HEK293T (cell line): ENCODE measurements around the gene TTC7B.

Source experiments
- CTCF ChIA-PET: fragments of 350-600 bp; formaldehyde crosslinking; extraction: SDS; loops from one replicate; lab custom pipeline; 2021; ENCODE audit warnings: antibody characterized with exemption, inconsistent platforms; lab: Yijun Ruan, JAX
- POLR2A ChIA-PET: fragments of 350-600 bp; formaldehyde crosslinking; extraction: SDS; loops from one replicate; lab custom pipeline; 2020; ENCODE audit warnings: antibody characterized with exemption, inconsistent platforms; lab: Yijun Ruan, JAX
- DNase-seq: peaks from one replicate; pipeline ENCODE4 v3.0.0; 2012; ENCODE audit warnings: mixed read lengths; ENCODE audit errors: extremely low spot score
- ARNT ChIP-seq: fragments of 450-650 bp; IDR thresholded peaks from 2 replicates; pipeline ENCODE4 v1.6.1; 2017; ENCODE audit warnings: mild to moderate bottlenecking
- BHLHE40 ChIP-seq: fragments of 450-650 bp; IDR thresholded peaks from 2 replicates; pipeline ENCODE4 v1.6.1; 2016; ENCODE audit warnings: mild to moderate bottlenecking, moderate library complexity, borderline replicate concordance
- CTBP1 ChIP-seq: fragments of 450-650 bp; IDR thresholded peaks from 2 replicates; pipeline ENCODE4 v1.6.1; 2016; ENCODE audit warnings: borderline replicate concordance
- ELF4 ChIP-seq: fragments of 450-650 bp; IDR thresholded peaks from 2 replicates; pipeline ENCODE4 v1.6.1; 2017; ENCODE audit warnings: antibody characterized with exemption
- FOXA1 ChIP-seq: fragments of 450-650 bp; IDR thresholded peaks from 2 replicates; pipeline ENCODE4 v1.6.1; 2016; ENCODE audit warnings: mild to moderate bottlenecking
- FOXK2 ChIP-seq: fragments of 450-650 bp; IDR thresholded peaks from 2 replicates; pipeline ENCODE4 v1.6.1; 2016; ENCODE audit warnings: mild to moderate bottlenecking
- FOXM1 ChIP-seq: fragments of 450-650 bp; IDR thresholded peaks from 2 replicates; pipeline ENCODE4 v1.6.1; 2017; ENCODE audit warnings: mild to moderate bottlenecking, borderline replicate concordance
- HDGF ChIP-seq: fragments of 450-650 bp; IDR thresholded peaks from 2 replicates; pipeline ENCODE4 v1.6.1; 2017; ENCODE audit warnings: antibody characterized with exemption, borderline replicate concordance
- L3MBTL2 ChIP-seq: fragments of 450-650 bp; conservative IDR thresholded peaks from 2 replicates; pipeline ENCODE4 v1.6.1; 2016; ENCODE audit warnings: mild to moderate bottlenecking
- LEF1 ChIP-seq: fragments of 450-650 bp; IDR thresholded peaks from 2 replicates; pipeline ENCODE4 v1.6.1; 2017; ENCODE audit warnings: mild to moderate bottlenecking, borderline replicate concordance
- NFRKB ChIP-seq: fragments of 450-650 bp; IDR thresholded peaks from 2 replicates; pipeline ENCODE4 v1.6.1; 2016; ENCODE audit warnings: mild to moderate bottlenecking, moderate library complexity
- SP1 ChIP-seq: fragments of 450-650 bp; IDR thresholded peaks from 2 replicates; pipeline ENCODE4 v1.6.1; 2017
- SUZ12 ChIP-seq: fragments of 450-650 bp; IDR thresholded peaks from 2 replicates; pipeline ENCODE4 v1.6.1; 2016; ENCODE audit warnings: mild to moderate bottlenecking
- TARDBP ChIP-seq: fragments of 450-650 bp; IDR thresholded peaks from 2 replicates; pipeline ENCODE4 v1.6.1; 2016
- ZNF384 ChIP-seq: fragments of 450-650 bp; IDR thresholded peaks from 2 replicates; pipeline ENCODE4 v1.6.1; 2016
- TF ChIP-seq, protein P1 (sequence below): fragments of 450-650 bp; IDR thresholded peaks from 2 replicates; pipeline ENCODE4 v1.6.1; 2016

The TTC7B gene

DNA sequence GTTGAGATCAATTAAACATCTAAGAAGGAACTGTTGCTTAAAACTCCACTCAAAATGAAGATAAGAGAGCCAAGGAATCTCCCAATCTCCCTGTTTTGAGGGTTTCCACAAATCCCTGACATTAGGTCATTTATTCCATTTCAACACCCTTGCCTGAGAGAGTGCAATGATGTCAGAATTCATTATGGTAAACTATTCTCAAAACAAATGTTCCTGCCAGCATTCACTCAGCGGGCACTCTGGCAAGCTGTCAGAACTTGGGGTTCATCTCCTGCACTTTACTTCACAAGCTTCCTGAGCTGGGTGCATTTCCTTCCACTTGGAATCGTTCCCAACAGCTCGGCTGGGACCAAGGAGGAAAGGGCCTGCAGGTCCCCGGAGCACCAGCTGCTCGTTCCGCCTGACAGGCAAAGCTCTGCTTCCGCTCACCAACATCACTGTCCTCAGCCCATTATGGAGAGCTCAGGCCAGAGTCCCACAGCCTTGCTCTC is 117.8 kb downstream of the TTC7B start:
- CTCF ChIA-PET, result interaction anchor here (1.2 to 2.0 kb wide), 2 partner anchors 36 to 298 kb away, joined by 3 to 11 read pairs; no protein-coding TSS in a partner anchor
- POLR2A ChIA-PET, result interaction anchor here (1.6 kb wide), 1 partner anchor 314 kb away, joined by 4 read pairs; no protein-coding TSS in a partner anchor
- DNase-seq, result no peak
- TF ChIP-seq ARNT, result no peak

DNA sequence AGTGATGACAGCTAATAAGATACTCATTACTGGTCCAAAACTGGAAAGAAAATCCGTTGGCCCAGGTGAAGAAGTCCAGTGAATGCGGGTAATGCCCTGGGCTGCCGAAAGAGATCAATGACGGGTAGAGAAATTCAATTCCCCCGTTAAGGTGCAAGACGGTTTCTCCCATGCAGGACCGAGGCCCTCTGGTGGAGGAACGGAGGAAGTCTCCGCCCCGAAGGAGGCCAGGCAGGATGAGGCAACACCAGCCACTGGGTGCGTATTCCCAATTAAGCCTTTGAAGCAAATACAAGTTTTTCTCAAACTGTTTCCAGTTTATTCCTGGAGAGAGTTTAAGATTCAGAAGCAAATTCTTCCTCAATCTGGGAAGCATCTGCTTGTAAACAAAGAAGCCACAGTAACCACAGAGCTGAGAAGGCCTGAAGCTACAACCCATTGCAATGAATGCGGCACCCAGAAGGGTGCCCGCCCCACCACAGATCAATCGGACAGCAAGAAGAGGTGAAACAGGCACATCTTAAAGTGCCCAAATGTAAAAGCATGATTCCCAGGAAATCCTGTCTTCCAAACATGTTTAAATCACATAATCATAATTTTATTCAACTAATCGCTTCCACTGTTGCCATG is 118.5 kb downstream of the TTC7B start:
- CTCF ChIA-PET, result interaction anchor here (0.8 to 2.0 kb wide), 9 partner anchors 9 to 725 kb away, joined by 3 to 11 read pairs (median 3); no protein-coding TSS in a partner anchor
- peak; percentile 83 for DNase-seq
- POLR2A ChIA-PET, result interaction anchor here (1.0 to 1.6 kb wide), 2 partner anchors 302 to 313 kb away, joined by 3 to 4 read pairs; no protein-coding TSS in a partner anchor
- TF ChIP-seq FOXK2 (no peak), ELF4 (no peak), NFRKB (no peak), ZNF384 (no peak), FOXA1 (no peak), BHLHE40 (no peak), TARDBP (no peak), SUZ12 (no peak), FOXM1 (no peak), CTBP1 (no peak), LEF1 (no peak), L3MBTL2 (no peak), SP1 (no peak)
- TF ChIP-seq, protein P1, sequence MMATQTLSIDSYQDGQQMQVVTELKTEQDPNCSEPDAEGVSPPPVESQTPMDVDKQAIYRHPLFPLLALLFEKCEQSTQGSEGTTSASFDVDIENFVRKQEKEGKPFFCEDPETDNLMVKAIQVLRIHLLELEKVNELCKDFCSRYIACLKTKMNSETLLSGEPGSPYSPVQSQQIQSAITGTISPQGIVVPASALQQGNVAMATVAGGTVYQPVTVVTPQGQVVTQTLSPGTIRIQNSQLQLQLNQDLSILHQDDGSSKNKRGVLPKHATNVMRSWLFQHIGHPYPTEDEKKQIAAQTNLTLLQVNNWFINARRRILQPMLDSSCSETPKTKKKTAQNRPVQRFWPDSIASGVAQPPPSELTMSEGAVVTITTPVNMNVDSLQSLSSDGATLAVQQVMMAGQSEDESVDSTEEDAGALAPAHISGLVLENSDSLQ, result no peak

DNA sequence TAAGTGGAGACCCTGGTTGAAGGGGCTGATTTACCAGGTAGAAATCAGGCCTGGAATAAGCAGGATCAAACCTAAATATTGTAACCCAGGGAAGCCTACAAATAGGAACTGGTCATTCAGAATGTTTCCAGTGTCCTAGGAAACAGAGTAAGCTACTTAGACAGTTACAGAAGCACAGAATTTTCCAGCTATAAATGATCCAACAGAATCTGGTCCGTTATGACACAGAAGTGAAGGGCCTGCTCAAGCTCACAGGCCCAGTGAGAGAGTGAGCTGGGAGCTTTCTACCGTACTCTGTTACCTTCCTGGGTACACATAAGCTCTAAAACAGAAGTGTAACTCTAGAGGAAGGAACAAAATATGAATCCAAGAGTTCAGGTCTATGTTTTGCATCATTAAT is 119.1 kb downstream of the TTC7B start:
- TF ChIP-seq ZNF384 (no peak), FOXM1 (no peak), HDGF (no peak), ELF4 (no peak), BHLHE40 (no peak), ARNT (no peak), FOXA1 (no peak), LEF1 (no peak), CTBP1 (no peak)
- TF ChIP-seq, protein P1, result no peak
- no peak for DNase-seq
- ChIA-PET POLR2A (interaction anchor here (1.0 to 1.6 kb wide), 2 partner anchors 301 to 313 kb away, joined by 3 to 4 read pairs; no protein-coding TSS in a partner anchor), CTCF (interaction anchor here (0.5 to 2.0 kb wide), 9 partner anchors 9 to 725 kb away, joined by 3 to 11 read pairs (median 3); no protein-coding TSS in a partner anchor)

DNA sequence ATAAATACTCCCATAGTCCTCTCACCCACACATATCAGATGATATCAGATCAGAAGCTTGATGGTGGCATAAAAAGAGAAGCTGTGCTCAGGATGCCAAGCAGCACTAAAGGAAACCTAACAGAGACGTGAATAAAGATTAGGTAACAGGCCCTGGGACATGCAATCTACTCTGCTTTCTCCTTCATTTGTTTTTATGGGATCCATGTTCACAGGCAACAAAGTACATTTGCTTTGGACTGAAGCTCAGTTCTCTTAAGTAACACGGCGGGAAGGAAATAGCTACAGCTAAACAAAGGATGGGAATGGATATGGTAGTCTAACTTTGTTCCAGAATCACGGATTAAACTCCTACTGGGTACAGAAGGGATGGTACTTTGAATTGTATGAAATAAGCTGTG is 119.5 kb downstream of the TTC7B start:
- TF ChIP-seq HDGF, result no peak
- no peak for TF ChIP-seq SP1
- no peak for TF ChIP-seq SUZ12
- no peak for TF ChIP-seq TARDBP
- TF ChIP-seq BHLHE40, result no peak
- no peak for TF ChIP-seq FOXK2
- no peak for TF ChIP-seq CTBP1
- TF ChIP-seq ZNF384, result no peak
- no peak for TF ChIP-seq FOXM1
- no peak for TF ChIP-seq L3MBTL2
- no peak for TF ChIP-seq FOXA1
- TF ChIP-seq NFRKB, result no peak
- no peak for TF ChIP-seq LEF1
- TF ChIP-seq ARNT, result no peak
- TF ChIP-seq, protein P1, result no peak
- TF ChIP-seq ELF4, result no peak
- POLR2A ChIA-PET, result interaction anchor here (1.0 to 1.6 kb wide), 2 partner anchors 301 to 312 kb away, joined by 3 to 4 read pairs; no protein-coding TSS in a partner anchor
- CTCF ChIA-PET, result interaction anchor here (0.5 to 2.0 kb wide), 9 partner anchors 10 to 724 kb away, joined by 3 to 11 read pairs (median 3); no protein-coding TSS in a partner anchor
- no peak for DNase-seq

DNA sequence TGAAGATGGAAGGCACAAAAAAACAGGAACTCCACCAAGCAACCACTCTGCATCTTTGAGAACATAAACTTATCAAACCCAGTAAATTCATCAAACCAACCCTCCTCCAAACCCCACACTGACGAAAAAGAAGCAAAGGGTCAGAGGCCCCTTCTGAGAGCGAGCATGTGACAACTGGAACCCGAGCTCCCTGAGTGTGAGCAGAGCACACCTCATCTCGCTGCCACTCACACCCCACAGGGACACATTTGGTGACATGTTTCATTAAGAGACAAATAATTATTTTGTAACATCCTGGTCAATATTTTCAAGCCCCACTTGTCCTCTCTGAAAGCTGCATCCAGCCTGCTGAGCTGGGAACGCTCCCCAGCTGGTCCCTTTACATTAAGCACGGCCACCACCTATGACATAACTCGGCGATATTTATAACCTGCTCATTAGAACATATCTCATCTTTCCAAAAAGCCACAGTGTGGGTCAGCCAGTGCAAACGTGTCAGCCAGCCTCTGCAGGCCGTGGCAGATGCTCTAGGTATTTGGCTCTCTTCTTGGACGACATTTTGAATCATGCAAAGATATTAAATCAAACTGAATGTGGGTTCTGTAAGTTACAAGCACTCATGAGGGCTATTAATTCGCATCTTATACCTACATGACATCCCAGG is 120.1 kb downstream of the TTC7B start:
- DNase-seq, result no peak
- ChIA-PET POLR2A (no interaction called here), CTCF (interaction anchor here (1.1 to 2.0 kb wide), 4 partner anchors 10 to 394 kb away, joined by 3 to 11 read pairs (median 6); no protein-coding TSS in a partner anchor)
- TF ChIP-seq FOXK2 (no peak), NFRKB (no peak), CTBP1 (no peak), ZNF384 (no peak), FOXA1 (no peak), HDGF (no peak), BHLHE40 (no peak), SUZ12 (no peak), ARNT (no peak), TARDBP (no peak), ELF4 (no peak), L3MBTL2 (no peak), FOXM1 (no peak), LEF1 (no peak), SP1 (no peak)
- TF ChIP-seq, protein P1, result no peak
